ENCODE results near the gene CEP89.
"Not testable (repeated sequence)": the region's sequence is repeated elsewhere in the genome, so short reads cannot be mapped to it uniquely, and the experiment has no call there.

GRCh38 chr19:32832825-32833224, 138.9 kb downstream of the CEP89 start:
- TF ChIP-seq, protein P1, sequence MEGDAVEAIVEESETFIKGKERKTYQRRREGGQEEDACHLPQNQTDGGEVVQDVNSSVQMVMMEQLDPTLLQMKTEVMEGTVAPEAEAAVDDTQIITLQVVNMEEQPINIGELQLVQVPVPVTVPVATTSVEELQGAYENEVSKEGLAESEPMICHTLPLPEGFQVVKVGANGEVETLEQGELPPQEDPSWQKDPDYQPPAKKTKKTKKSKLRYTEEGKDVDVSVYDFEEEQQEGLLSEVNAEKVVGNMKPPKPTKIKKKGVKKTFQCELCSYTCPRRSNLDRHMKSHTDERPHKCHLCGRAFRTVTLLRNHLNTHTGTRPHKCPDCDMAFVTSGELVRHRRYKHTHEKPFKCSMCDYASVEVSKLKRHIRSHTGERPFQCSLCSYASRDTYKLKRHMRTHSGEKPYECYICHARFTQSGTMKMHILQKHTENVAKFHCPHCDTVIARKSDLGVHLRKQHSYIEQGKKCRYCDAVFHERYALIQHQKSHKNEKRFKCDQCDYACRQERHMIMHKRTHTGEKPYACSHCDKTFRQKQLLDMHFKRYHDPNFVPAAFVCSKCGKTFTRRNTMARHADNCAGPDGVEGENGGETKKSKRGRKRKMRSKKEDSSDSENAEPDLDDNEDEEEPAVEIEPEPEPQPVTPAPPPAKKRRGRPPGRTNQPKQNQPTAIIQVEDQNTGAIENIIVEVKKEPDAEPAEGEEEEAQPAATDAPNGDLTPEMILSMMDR (IDR thresholded peaks at IDR 0.05; ENCODE audit: low read length), result not testable (repeated sequence)
- not testable (repeated sequence) for TF ChIP-seq EZH2 (optimal IDR thresholded peaks at IDR 0.05; ENCODE audit: low read depth, low read length); EZH2phosphoT487 (IDR thresholded peaks at IDR 0.05; ENCODE audit: low read length)
